Fibroblast of skin of scalp (primary cell): ENCODE results near the gene TIMM50. TPM values are rescaled to one million over a fixed set of nuclear protein-coding genes. Genes with fewer than 3 reads are reported as not detected.
"Not testable (repeated sequence)": the region's sequence is repeated elsewhere in the genome, so short reads cannot be mapped to it uniquely, and the experiment has no call there.

ENCODE experiments used
- DNase-seq: peaks from one replicate; pipeline ENCODE4 v3.0.0-alpha.2; 2013
- polyA plus RNA-seq, 2 experiments: library from polyadenylated mRNA; unstranded; fragments of 120-200 nt; gene quantifications; one replicate each; pipeline ENCODE4 v1.2.1, GENCODE V29; 2013; ENCODE audit not compliant: insufficient read length in 2 of 2

Gene TIMM50
- polyA plus RNA-seq (2013, experiment 1 of 2; ENCODE audit: insufficient read length): 72.7 TPM
- polyA plus RNA-seq (2013, experiment 2 of 2; ENCODE audit: insufficient read length): 70.1 TPM

DNA sequence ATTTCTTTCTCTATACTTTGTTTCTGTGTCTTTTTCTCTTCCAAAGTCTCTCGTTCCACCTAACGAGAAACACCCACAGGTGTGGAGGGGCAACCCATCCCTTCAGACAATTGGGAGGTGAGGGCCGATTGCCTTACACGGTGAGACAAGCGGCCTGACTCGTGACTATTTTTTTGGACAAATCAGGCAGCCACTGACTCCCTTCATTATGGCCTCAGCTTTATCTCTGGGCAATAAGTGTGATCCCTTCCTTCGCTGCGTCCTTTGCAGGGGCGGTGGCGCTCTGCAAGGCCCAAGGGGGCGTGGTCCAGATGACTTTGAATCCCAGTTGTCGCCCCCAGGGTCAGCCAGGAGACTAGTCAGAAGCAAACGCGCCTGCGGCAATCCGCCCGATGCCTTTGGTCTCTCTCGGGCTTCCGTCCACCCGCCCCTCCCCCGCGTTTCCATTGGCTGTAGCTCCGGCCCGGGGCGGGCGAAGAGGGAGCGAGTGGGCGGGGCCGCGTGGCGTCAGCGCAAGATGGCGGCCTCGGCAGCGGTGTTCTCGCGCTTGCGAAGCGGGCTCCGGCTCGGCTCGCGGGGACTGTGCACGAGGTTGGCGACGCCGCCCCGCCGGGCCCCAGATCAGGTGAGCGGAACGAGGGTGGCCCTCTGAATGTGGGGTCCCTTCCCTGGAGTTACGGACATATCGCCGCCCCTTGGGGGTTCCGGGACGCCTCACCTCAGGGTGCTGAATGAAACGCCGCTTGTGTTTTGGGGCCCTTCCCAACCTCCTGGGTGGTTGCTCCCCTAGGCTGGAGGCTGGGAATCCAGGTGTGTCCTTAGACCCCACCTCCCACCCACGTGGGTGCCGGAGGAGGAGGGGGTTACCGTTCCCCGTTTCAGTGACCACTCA is at the start of gene TIMM50:
TSS of gene TIMM50 (plus strand) at position 502 of the 892 bp plus-strand sequence. CDS start at position 518, 16 bp downstream.
- DNase-seq: peak; percentile 96

DNA sequence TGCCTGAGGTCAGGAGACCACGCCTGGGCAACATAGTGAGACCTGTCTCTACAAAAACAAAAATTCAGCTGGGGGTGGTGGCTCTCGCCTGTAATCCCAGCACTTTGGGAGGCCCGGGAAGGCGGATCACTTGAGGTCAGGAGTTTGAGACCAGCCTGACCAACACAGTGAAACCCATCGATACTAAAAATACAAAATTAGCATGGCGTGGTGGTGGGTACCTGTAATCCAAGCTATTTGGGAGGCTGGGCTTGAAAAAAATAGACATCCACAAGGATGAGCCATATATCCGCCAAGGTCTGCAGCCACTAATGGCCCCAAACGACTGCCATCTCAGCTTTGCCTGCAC is 48.0 kb upstream of the TIMM50 start:
- no peak for DNase-seq

DNA sequence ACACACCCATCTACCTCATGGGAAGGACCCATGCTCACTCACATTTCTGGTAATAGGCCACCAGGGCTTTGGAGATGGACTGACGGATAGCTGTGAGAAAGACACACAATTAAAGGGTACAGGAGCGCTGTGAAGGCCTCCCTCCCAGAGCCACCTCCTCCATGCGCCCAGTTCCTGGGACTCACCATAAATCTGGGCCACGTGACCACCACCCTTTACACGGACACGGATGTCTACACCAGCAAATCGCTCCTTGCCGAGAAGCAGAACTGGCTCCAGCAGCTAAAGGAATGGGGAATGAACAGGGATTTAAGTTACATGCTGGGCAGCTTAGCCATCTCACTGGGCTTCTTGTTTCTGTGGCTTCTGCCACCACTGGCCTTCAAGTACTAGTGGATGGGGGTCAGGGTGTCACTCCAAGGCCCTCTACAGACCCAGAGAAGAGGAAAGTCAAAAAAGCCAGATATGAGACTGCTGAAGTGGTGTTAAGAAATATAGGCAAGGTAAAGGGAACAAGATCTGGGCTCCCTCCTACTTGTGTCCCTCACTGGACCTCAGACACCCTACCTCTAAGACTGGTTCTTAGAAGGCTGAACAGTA is 47.1 kb upstream of the TIMM50 start:
- DNase-seq: no peak

DNA sequence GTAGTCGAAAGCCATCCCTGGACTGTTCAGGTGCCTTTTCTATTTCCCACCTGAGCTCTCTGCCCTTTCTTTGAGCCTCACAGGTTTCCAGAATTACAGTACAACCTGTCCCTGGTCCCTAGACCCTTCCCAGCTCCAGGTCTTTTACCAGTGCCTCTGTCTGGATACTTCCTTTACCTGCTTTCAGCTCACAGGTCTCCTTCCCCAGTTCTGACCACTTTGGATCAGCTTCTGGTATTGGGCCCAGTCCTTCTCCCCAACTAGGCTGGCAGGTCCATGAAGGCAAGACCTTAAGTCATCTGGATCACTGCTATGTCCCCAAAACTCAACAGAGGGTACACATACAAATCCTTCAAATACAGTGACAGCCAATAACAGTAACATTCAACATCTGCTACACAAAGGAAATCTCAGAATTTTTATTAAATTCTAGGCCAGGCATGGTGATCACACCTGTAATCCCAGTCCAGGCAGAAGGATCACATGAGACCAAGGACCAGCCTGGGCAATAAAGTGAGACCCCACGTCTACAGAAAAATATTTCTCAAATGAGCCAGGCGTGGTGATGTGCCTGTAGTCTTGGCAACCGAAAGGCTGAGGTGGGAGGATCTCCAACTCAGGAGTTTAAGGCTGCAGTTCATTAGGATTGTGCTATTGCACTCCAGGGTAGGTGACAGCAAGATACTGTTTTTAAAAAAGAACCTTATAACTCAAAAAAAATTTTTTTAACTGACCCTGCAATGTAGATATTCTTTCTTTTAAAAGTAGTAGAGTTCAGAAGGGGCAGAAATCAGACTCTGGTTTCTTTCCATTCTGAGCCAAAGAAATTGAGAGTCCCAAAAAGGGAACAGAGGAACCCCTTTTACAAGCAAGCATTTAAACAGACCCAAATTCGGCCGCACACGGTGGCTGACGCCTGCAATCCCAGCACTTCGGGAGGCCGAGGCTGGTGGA is 46.2 kb upstream of the TIMM50 start:
- DNase-seq: no peak

DNA sequence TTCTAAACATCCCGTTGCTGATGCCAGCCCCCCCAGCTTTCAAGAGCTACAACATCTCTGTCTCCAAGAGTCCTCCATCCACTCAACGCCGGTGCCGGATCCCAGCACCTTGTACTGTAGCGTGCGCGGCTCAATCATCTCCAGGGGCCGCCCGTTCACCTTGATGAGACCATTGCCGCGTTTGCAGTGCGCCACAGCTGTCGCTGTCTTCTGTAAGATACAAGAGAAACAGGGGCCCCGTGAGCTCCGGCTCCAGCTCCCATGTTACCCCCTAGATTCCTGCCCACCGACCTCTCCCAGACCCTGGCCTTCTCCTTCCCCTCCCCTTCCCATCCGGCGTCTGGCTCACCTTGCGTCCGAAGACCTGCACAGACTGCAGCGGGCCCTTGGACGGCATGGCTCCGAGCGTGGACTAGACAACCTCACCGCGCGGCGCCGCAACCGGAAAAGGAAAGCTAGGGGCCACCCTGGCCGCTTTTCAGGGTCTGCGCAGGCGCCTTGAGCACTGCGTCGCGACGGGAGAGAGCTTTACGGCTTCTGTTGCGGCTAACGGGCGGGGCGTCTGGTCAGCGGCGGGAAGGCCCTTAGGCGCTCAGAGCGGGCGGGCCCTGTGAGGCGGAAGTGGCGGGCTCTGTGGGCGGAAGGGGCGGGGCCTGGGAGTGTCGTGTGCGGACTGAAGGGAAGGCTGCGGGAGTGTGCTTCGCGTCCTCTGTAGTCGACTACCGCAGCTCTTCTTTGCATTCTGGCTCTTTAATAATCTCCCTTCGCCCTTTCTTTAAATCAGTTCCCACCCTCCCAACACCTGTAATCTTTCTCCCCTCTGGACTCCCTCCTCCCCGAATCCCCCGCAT is 44.9 kb upstream of the TIMM50 start, which contains the start of gene RPS16:
TSS of gene RPS16 (minus strand) at position 451 of the 851 bp plus-strand sequence. CDS start at position 397, 54 bp downstream.
- DNase-seq: peak; percentile 98

DNA sequence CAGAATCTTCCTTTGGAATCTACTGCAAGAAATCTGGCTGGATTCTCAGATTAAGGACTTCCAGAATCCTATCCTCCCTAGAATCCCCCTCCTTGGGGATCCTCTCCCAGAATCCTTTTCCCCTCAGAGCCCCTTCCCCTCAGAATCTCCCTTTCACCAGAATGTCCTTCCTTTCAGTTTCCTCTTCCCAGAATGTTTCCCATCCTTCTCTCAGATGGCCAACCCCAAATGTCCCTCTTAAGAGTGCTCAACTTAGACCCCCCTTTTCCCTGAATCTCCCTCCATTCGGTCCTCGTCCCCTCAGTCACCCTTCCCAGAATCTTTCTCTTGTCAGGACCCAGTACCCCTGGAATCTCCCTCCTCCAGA is 44.3 kb upstream of the TIMM50 start:
- DNase-seq: no peak

DNA sequence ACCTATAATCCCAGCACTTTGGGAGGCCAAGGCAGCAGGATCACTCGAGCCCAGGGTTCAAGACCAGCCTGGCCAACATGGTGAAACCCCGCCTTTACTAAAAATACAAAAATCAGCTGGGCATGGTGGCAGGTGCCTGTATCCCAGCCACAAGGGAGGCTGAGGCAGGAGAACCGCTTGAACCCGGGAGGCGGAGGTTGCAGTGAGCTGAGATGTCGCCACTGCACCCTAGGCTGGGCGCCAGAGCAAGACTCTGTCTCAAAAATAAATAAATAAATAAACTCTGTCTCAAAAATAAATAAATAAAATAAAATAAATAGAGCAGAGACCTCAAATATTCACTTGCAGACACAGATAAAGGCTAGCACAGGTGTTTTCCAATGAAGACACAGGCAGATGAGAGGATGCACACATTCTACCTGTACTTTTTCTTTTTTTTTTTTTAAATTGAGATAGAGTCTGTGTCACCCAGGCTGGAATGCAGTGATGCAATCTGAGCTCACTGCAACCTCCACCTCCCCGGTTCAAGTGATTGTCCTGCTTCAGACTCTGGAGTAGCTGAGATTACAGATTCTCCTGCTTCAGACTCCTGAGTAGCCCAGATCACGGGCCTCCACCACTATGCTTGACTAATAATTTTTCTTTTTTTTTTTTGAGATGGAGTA is 42.2 kb upstream of the TIMM50 start:
- DNase-seq: peak; percentile 17

DNA sequence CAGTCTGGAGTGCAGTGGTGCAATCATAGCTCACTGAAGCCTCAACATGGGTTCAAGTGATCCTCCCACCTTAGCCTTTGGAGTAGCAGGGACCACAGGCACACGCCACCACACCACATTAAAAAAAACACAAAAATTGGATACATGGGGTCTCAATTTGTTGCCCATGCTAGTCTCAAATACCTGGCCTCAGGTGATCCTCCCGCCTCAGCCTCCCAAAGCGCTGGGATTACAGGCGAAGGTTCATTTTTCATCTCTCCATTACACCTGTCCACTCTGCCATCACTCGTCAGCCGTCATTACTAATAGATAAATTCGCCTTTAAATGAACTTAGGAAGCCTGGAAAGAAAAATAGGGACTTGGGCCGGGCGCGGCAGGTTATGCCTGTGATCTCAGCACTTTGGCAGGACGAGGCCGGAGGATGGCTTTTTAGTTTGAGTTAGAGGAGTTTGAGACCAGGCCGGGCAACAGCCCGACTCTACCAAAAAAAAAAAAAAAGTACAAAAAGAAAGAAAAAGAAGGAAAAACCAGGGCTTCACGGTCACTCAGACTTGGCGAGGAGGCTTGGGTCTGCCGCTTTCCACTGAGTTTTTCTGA is 35.9 kb upstream of the TIMM50 start:
- peak; percentile 17 for DNase-seq

DNA sequence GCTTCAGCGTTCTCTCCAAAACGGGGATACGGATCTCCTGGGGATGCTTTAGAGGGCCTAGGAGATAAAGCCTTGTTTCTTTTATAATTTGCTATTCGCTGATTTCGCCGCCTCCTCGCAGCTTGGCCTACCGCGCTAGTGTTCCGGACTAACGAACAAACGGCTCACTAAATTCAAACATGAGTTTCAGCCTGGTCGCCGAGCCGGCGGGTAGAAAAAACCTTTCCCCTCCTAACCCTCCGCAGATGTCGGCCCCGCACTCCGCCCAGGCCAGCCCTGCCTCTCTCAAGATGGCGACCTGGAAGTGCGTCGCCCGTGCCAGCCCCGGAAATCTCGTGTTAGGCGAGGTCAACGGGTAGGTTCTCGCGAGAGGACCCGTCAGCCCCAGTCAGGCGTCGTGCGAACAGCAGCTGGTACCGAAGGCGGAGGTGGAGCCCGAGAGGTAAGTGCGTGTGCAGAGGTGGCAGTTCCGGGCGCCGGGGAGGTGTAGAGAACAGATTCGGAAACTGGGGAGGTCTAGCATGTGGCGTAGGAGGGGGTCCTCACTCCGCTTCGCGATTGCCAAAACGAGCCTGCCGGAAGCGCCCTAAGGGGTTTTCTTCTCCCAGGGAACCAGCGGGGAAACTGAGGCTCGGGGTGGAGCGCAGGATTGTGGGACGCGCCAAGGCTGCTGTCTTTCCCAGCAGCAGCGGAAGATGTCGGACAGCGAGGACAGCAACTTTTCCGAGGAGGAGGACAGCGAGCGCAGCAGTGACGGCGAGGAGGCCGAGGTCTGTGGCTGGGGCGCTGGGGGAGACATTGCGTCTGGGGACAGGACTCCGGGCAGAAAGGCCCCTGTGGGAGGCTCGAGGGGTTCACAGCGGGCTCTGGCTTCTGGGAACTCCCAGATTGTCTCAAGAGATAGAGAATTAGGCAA is 35.2 kb upstream of the TIMM50 start, which contains the start of gene SUPT5H:
TSS of gene SUPT5H (plus strand) at position 387 of the 916 bp plus-strand sequence. CDS start at position 696, 309 bp downstream.
- peak; percentile 96 for DNase-seq

DNA sequence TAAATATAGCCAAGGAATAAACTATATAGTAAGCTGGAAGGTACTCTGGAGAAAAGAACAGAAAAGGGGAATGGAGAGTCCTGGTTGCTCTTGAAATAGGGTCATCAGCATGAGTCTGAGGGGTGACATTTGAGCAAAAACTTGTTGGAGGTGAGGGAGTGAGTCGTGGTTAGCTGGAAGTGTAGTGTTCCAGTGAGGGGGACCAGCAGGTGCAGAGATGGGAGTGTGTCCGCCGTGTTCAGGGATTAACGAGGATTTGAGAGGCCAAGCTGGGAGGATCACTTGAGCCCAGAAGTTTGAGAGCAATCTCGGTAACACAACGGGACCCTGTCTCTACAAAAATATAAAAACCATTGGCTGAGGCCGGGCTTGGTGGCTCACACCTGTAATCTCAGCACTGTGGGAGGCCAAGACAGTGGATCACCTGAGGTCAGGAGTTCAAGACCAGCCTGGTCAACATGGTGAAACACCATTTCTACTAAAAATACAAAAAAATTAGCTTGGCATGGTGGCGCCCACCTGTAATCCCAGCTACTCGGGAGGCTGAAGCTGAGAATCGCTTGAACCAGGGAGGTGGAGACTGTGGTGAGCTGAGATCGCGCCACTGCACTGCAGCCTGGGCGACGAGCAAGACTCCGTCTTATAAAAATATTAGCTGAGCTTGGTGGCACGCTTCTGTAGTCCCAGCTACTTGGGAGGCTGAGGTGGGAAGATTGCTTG is 34.1 kb upstream of the TIMM50 start:
- DNase-seq: no peak

DNA sequence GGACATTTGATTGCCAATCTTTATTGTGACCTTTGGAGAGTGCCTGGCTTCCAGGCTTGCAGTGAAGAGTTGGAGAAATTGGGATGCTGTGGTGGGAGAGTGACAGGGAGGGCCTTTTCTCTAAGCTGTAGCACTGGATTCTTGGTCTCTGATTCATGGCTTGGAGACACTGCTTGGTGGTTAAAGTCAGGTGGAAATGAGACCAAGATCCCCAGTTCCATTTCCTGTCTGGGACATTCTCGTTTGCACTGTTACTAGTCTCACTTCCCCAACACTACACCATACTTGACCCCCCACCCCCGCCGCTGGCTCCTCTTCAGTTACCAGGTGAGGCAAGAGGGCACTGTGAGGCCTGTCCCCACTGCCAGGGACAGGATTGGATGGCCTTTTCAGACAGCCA is 32.4 kb upstream of the TIMM50 start:
- peak; percentile 30 for DNase-seq

DNA sequence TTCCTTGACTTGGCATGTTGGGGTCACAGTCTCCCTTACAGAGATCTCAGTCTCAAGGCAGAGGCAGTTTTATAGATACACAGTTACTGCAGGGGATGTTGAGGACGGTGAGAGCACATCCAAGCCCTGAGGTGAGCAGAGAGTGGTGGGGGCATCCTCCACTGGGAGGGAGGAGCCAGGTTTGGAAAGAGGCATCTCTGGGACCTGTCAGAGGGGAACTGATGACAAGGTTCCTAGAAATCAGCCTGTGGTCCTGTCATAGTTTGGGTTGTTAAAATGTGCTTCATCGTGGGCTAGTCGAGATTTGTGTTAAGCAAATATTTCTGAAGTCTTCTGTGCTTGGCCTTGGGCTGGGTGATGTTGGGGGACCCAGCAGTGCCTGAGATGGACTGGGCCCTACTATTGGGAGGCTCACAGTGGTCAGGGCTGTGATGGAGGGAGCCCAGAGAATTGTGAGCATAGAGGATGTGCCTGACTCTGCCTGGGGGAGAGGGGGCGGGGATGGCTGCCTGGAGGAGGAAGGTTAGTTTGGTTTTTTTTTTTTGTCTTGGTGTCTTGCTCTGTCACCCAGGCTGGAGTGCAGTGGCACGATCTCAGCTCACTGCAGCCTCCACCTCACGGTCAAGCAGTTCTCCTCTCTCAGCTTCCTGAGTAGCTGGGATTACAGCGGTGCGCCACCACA is 31.4 kb upstream of the TIMM50 start:
- no peak for DNase-seq

DNA sequence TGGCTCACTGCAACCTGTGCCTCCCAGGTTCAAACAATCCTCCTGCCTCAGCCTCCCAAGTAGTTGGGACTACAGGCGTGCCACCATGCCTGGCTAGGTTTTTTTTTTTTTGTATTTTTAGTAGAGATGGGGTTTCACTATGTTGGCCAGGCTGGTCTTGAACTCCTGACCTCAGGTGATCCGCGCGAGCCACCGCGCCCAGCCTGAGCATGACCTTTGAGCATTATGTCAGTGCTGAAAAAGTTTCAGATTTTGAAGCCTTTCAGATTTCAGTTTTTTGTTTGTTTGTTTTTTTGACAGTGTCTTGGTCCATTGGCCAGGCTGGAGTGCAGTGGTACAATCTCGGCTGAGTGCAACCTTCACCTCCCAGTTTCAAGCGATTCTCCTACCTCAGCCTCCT is 29.4 kb upstream of the TIMM50 start:
- not testable (repeated sequence) for DNase-seq

DNA sequence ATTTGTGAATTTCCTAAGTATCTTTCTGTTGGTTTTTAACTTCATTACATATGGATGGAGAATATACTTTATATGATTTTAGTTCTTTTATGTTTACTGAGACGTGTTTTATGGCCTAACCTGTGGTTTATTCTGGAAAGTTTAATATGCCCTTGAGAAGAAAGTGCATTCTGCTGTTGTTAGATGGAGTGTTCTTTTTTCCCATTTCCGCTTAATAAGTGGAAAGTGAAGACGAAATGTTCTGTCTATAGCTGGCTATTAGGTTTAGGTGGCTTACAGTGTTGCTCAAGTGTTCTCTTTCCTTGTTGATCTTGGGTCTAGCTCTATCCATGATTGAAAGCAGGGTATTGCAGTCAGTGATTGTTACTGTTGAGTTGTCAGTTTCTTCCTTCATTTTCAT is 17.2 kb upstream of the TIMM50 start:
- no peak for DNase-seq

DNA sequence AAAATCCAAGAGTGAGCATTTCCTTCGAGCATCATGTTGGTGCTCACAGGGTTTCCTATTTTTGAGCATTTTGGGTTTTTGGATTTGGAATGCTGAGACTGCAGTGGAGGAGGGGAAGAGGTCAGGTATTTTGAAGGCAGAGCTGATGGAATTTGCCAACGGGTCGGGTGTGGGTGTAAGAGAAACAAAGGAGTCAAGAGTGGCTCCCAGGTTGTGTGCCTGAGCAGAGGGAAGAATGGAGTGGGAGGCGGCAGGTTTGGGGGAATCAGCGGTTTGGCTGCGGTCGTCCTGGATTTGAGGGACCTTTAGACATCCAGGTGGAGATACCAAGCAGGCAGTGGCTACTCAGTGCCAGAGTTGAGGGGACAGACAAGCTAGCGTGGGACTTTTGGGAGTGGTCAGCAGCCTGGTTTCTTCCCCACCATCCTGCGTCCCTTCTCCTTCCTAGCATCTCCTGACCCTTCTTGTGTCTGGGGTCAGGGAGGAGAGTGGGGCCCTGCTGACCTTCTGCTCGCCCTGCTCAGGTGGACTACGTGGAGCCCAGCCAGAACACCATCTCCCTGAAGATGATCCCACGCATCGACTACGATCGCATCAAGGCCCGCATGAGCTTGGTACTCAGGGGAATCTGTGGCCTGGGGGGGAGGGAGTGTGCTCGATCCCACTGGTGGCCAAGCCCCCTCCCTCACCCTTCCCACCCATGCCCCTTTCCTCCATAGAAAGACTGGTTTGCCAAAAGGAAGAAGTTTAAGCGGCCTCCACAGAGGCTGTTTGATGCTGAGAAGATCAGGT is 14.5 kb upstream of the TIMM50 start:
- no peak for DNase-seq

DNA sequence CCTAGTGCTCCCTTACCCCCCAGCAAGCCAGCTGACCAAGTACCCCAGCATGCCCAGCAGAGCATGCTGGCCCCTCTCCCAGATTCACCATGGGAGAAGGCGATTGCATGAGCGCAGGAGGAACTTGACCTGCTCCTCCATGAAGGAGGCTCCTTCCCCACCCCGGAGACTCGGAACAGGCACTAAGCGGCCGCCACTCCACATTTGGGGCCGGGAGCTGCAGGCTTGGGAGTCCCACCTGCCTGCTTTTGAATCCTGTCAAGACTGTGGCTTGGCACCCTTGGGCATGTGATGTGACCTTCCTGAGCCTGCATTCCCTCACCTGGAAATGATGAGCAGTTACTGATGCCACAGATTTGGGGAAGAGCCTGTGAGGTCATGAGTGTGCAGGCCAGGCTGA is 12.7 kb upstream of the TIMM50 start:
- DNase-seq: no peak

DNA sequence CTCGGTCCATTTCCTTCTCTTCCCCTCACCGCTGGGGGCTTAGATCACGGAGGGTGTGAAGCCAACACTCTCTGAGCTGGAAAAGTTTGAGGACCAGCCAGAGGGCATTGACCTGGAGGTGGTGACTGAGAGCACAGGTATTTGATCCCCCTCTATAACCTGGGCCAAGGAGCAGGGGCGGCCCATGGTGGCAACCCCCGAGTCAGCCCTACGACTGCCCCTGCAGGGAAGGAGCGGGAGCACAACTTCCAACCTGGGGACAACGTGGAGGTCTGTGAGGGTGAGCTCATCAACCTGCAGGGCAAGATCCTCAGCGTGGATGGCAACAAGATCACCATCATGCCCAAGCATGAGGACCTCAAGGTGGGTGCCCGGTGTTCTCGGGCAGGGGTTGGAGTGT is 11.6 kb upstream of the TIMM50 start:
- no peak for DNase-seq
